Brain pericyte (primary cell): ENCODE data around the gene GATAD2B.
"Not testable (repeated sequence)": the region's sequence is repeated elsewhere in the genome, so short reads cannot be mapped to it uniquely, and the experiment has no call there.

ENCODE experiments used
- DNase-seq: peaks from one replicate; pipeline ENCODE4 v3.0.0-alpha.2; 2012; ENCODE audit warnings: low read depth, low spot score

GATAD2B gene

DNA sequence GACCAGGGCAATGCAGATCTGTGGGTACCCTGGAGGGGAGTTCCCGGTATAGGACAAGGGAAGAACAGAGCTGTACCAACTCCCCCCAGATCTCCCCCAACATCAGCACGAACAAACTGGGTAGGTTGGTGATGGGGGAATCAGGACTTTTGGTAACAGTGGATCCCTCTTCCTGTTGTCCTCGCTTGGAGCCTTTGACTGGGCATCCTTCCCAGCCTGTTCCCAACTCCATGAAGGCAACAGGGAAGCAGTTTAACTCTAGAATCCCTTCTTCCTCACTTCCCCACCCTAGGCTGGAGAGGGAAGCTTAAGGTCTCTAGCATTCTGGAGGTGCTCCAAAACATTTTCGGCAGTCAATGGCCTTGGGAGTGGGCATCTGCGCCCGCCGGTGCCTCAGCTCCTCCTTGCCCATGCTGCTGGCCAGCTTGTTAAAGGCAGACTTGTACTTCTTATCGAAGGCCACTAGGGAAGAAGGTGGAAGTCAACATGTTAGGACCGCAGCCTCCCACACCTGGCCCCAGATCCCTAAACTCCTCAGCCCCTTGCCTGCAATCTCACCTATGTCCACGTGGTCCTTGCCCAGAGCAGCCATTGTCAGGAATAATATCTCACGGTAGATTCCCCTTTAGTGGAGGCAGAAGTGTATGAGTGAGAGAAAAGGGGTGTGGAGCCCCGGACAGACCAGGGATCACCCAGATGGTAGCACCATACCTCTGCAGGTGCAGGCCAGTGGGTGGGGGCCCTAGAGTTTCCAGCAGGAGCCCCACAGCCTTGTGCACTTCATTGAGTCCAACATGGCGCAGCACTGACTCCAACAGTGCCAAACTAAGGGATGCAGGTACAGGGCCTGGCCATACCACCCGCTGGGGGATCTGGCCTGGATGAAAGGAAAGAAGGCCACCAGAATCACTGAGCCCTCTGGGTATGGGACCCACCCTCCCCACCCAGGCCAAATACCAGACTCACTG, 7.5 kb upstream of the GATAD2B start:
- no peak for DNase-seq

DNA sequence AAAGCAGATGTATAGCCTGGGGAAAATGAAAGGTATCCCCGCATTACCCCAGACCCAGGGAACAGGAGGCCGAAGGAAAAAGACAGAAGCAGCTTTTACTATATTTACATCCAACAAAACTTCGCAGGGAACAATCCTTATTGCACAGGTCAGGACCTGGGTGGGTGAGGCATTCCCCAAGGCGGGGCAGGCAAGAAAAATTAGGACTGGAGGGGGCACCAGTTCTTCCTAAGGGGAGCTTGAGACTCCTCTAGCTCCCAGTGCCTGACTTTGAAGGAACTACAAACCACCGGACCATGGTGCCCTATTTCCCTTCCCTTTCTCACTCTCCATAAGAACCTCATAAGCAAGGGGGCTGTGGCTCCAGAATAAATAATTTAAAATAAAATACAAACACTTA, 6.7 kb upstream of the GATAD2B start:
- no peak for DNase-seq

DNA sequence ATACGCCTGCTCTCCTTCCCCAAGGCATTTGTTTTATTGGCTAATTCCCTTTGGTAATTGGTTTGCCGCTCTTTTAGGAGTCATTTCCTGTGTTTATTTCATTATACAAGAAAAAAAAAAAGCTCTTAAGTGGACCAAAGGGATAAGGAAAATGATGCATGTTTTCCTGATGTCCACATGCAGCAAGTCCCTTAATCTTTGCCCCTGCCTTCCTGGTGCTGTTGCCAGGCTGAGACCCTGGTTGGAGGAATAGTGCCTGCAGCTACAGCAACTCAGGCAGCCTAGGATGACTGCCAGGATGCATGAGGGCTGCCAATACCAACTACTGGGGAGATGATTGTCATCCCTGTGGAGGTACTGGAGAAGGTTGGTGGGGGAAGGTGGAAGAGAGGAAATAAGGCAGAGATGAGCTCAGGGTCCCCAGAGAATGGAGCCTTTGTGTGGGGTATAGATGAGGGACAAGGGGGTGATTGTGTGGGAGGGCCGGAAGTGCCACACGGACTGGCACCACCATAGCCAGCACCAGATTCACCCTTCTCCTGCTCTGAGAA, 6.1 kb upstream of the GATAD2B start:
- no peak for DNase-seq

DNA sequence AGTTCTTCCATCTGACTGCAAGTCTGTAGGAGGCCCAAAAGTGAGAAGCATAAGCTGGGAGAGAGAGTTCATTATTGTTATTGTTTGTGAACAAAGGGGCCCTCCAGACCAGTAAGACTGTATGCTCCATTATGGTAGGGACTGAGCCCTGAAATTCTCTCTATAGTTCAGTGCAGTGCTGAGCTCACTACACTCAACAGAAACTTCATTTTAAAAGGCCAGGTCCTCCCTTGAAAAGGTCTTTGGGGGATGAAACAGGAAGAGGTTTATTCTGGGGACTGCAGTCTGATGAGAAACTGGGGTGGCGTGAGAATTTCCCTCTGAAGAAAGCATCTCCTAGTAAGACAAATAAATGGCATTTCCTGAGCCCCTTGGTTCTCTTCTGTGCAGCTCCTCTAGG, 5.5 kb upstream of the GATAD2B start:
- no peak for DNase-seq

DNA sequence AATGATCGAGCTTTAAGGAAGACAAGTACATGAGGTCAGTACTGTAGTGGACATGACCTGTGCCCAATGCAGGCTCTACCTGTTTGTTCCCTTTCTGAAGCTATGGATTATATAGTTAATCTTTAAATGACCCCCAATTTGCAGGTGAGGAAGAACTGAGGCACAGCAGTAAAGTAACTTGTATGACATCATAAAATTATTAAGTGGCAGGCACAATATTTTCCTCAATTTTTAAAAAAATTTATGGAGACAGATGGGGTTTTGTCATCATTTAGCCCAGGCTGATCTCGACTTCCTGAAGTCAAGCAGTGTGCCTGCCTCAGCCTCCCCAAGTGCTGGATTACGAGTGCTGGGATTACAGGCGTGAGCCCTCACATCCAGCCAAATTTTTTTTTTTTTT, 3.6 kb upstream of the GATAD2B start:
- DNase-seq = no peak

DNA sequence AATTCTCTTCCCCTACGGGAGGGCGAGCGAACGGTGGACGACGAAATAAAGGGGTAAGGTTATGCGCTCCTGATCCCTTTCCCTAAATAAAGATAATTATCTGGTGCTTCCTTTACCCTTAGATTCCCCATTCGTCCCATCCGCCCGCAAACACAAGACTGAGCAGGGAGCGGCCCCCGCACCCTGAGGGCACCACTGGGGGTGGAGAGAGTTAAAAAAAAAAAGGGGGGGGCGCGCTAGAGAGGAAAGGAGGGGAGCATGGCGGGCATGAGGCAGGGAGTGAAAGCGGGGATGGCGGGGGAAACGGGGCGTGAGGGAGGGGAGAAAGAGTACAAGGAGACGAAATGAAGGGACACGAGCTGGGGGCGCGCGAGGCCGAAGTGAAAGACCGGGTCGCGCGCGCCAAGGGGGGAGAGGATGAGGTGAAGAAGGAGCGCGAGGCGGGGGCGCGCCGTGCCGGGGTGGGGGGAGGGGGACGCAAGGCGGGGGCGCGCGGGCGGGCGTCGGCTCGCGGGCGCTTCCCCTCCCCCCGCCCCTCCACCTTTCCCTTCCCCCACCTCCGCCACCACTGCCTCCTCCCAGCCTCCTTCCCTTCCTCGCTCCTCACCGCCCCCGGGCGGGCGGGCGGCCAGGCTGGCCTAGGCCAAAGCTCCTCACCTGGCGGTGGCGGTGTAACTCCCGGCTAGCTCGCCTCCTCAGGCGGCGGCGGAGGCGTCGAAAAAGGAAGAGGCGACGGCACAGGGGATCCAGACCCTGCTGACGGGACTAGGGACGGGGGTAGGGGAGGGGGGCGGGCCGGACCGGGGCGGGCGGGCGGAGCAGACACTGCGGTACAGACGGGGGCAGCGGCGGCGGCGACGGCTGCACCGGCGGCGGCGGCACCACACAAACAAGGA, 448 bp downstream of the GATAD2B start:
- DNase-seq = no peak

DNA sequence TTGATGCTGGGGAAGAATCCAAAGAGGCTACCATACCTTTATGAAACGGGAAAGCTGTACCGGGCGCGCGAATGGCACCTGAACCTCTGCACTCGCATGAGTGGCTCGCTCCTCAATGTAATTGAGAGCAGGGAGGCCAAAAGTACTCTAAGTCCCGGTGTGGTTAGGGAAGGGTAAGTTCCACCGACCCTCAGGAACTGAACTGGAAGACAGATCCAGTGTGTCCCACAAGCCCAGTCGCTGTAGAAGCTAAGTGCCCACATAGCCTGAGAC, 1.0 kb downstream of the GATAD2B start:
- no peak for DNase-seq

DNA sequence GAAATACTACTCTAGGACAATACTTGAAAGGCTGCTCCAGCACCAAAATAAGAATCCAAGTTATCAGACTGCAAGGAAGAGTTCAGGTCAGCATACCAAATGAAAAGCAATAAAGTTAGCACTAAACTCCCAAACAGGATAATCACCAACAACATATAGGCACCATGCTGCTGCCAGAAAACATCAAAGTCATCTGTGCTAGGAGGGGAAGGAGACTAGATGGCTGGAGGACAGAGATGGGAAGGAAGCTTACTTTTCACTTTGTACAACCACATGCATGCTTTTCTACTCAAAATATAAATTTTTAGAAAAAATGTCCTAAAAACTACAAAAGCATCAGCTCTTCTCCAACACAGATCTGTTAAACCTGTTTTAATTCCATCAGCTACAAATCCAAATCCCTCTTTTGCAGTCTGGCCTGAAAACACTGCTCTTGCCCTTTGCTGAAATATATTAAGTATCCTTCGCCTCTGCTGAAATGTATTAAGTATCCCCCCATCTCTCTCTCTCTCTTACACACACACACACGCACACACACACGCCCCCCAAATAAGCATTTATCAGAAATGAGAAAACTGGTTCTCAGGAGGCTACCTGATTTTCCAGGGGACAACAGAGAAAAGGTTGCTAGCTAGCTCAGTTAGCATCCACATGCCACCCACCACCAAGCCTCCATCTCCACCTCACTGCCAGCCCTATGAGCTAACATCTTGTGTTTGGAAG, 1.5 kb downstream of the GATAD2B start:
- no peak for DNase-seq

DNA sequence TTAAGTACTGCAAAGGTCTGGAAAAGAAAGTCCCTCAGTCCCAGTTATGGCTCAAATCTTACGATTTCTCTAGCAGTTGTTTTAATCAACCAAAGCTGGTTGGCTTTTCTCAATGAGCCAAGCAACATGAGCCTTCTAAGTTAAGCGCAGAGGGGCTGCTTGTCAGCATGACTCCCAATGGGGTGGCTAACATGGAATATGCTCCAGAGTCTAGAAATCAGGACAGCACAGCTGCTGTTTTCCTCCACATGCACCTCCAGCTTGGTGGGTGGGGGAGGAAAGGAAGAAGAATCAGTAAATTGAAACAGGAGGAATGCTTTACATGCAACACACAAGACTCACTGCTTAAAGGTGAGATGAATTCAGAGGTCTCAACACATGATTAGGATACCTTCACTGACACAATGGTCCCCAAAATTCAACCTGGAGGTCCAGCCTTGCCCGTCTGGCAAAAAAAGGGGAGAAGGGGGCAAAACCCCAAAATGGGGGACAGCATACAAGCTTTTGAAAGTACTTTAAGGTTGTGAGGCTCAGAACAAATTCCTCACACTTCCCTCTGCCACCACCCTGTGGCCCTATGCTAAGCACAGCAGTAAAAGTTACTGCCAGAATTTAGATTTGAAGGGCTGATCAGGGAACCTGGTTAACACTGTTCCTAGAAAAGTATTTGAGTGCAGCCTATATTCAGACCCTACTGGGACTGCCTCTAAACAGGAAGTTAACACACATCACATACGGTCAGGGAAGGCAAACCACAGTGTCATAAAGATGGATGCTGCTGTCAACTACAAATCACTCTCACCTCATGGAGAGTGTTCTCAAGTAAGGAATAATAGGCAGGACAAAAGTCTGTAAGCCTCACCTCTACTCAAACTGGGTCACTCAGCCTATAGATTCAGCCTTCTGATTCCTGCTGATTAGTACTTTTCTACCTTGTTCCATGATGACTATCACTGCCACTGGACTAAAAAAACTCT, 2.6 kb downstream of the GATAD2B start:
- no peak for DNase-seq

DNA sequence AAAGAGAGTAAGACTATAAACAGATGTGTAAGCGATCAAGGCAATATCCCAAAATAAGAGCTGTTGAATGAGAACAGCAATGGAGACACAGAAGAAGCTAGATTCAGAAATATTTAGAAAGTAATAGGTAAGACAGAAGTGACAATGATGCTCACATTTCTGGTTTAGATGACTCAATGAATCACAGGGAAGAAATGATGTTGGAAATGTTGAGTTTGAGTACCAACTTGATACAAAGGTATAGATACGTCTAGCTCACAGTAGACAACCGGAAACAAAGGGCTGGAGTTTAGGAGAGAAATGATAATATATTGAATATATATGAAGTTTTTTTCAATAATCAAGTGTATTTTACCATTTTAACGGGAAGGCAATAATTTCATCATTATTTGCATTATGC, 6.5 kb downstream of the GATAD2B start:
- DNase-seq = no peak

DNA sequence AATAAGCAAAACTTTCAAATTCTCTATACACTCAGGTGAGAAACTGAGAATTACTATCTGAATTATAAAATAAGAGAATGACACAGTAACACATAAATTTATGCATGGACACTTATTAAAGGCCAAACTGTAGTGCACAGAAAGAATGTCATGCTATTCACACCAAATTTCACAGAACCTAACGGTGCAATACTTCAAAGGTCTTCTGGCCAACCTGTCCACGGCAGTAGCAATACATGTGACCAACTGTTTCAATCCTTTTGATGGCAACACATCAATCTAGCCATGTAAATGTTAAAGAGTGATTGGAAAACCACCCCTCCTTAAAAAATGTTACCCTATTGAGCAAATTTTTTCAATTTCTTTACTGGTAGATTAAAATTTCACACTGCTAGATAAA, 10.4 kb downstream of the GATAD2B start:
- DNase-seq = no peak

DNA sequence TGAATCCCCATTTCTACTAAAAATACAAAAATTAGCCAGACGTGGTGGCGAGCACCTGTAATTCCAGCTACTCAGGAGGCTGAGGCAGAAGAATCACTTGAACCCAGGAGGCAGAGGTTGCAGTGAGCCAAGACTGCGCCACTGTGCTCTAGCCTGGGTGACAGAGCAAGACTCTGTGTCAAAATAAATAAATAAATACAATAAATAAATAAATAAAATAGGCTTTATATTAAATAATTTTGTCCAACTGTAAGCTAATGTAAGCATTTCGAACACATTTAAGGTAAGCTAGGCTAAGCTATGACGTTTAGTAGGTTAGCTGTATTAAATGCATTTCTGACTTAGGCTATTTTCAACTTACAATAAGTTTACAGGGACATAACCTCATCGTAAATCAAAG, 12.2 kb downstream of the GATAD2B start:
- DNase-seq = not testable (repeated sequence)

DNA sequence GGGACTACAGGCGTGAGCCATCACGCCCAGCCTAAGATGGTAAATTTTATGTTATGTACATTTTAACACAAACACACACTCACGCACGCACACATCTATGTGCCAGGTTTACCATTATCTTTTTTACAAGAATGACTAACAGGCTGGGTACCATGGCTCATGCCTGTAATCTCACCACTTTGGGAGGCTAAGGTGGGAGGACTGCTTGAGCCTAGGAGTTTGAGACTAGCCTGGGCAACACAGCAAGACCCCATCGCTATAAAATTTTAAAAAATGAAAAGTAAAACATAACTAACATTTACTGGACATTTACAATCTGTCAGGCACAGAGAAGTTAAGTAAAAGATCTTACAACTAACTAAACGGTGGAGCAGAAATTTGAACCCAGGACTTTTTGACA, 14.7 kb downstream of the GATAD2B start:
- no peak for DNase-seq

DNA sequence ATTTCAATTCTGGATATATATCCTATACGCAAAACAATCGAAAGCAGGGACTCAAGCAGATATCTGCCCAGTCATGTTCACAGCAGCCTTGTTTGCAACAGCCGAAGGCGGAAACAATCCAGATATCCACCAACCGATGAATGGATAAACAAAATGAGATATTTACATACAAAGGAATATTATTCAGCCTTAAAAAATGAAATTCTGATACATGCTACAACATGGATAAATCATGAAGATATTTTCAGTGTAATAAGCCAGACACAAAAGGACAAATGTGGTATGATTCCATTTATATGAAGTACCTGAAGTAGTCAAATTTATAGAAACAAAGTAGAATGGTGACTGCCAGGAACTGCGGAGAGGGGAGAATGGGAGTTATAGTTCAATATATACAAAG, 15.6 kb downstream of the GATAD2B start:
- no peak for DNase-seq

DNA sequence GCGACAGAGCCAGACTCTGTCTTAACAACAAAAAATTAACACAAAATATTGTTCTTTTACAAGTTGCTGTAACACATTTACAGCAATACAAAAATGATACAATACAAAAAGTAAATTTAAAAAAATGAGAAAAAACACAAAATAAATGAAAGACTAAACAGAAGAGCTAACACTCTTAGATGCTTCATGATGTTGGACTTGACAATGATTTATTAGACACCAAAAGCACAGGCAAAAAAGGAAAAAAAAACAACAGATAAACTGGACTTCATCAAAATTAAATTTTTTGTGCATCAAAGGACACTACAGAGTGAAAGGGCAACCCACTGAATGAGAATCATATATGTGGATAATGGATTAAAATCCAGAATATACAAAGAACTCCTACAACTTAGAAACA, 16.4 kb downstream of the GATAD2B start:
- no peak for DNase-seq

DNA sequence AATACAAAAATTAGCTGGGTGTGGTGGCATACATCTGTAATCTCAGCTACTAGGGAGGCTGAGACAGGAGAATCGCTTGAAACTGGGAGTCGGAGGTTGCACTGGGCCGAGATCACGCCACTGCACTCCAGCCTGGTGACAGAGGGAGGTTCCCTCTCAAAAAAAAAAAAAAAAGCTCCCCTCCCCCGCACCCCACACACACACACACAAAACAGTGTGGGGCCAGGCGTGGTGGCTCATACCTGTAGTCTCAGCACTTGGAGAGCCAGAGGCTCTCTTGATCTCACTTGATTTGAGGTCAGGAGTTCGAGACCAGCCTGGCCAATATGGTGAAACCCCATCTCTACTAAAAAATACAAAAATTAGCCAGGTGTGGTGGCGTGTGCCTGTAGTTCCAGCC, 16.9 kb downstream of the GATAD2B start:
- not testable (repeated sequence) for DNase-seq

DNA sequence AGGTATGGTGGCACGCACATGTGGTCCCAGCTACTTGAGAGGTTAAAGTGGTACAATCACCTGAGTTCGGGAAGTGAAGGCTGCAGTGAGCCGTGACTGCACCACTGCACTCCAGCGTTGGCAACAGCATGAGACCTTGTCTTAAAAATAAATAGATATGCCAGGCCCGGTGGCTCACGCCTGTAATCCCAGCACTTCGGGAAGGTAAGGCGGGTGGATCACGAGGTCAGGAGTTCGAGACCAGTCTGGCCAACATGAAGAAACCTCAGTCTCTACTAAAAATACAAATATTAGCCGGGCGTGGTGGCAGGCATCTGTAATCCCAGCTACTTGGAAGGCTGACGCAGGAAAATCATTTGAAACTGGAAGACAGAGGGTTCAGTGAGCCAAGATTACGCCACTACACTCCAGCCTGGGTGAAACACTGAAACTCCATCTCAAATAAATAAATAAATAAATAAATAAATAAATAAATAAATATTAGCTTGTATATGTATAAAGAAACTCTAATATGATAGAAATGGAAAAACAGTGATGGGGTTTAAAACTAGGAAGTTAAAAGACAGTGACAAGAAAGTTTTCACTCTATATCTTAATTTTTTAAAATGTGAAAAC, 18.8 kb downstream of the GATAD2B start:
- DNase-seq = no peak

DNA sequence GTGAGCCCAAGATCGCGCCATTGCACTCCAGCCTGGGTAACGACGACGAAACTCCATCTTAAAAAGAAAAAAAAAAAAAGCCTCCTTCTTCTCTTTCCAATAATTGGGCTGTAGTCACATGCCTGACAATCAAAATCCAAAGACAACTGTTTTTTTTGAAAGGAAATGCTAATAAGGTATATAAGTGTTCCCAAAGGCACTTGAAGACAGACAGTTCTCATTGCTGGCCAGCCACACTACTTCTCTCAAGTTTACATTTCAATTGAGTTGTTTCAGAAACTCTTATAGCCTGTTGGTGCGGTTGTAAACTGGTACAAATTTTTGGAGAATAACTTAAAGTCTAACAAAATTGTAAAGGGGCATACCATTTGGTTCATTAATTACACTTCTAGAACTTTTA, 23.3 kb downstream of the GATAD2B start:
- no peak for DNase-seq

DNA sequence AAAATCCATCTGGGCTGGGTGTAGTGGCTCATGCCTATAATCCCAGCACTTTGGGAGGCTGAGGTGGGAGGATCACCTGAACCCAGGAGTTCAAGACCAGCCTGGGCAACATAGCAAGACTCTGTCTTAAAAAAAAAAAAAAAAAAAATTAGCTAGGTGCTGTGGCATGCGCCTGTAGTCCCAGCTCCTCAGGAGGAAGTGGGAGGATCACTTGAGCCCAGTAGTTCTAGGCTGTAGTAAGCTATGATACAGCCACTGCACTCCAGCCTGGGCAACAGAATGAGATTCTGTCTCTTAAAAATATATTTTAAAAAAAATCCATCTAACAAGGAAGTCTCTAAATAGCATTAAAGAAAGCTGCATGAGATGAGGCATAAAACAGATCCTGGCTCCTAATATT, 26.9 kb downstream of the GATAD2B start:
- not testable (repeated sequence) for DNase-seq

DNA sequence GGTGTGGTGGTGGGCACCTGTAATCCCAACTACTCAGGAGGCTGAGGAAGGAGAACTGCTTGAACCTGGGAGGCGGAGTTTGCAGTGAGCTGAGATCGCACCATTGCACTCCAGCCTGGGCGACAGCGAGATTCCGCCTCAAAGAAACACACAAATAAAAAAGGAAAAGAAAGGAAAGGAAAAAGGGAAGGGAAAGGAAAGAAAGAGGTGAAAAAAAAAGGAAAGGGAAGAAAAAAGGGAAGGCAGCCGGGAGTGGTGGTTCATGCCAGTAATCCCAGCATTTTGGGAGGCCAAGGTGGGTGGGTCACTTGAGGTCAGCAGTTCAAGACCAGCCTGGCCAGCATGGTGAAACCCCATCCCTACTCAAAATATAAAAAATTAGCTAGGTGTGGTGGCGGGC, 31.7 kb downstream of the GATAD2B start:
- DNase-seq = not testable (repeated sequence)
